ENCODE data around the gene MAPK4.
"Not testable (repeated sequence)": the region's sequence is repeated elsewhere in the genome, so short reads cannot be mapped to it uniquely, and the experiment has no call there.

The MAPK4 gene

DNA sequence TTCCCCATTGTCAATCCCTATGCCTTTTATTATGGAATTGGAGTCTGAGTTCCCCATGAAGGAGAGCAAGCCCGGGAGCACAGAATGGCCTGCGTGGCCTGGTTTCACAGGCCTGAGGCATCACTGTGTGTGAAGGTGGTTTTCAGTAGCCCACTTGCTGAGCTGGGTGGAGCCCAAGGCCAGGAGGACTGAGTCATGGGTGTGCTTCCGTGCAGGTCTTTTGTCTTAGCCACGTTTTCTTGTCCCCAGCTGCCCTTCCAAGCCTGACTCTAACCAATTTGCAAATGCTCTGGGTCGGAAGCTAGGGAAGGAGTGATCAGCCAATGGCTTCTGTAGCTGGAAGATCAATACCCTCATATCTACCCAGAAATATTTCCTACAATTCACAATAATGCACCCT lies 119.2 kb downstream of the MAPK4 start:
- no peak for DNase-seq (ENCODE audit: low read depth in 1 of 2, low spot score in 1 of 2)

DNA sequence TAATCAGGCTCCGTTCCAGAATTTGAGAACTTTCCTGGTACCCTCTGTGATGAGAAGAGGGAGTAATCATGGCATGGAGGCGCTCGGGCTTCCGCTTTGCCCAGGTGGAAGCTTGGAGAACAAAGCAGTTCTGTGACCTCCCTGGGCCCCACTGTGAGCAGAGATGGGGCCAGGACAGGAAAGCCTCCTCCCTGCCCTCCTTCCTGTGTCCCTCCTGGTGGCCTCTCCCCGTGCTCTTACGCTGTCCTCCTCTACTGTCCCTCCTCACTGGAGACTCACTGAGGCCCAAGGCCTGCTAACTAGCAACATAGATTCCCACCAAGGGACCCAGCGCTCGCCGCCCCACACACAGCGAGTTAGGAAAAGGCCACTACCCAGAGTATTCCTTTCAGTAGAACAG lies 119.8 kb downstream of the MAPK4 start:
- no peak for DNase-seq (ENCODE audit: low read depth in 1 of 2, low spot score in 1 of 2)

DNA sequence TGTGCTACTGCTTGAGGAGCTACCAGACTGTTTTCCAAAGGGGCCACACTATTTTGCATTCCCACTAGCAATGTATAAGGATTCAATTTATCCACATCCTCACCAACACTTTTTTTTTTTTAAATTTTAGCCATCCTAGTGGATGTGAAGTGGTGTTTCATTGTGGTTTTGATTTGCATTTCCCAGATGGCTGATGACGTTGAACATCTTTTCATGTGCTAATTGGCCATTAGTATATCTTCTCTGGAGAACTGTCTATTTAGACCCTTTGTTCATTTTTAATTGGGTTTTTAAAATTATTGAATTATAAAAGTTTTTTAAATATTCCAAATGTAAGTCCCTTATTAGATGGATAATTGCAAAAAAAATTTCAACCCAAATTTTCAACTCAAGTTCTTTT lies 121.1 kb downstream of the MAPK4 start:
- no peak for DNase-seq (ENCODE audit: low read depth in 1 of 2, low spot score in 1 of 2)

DNA sequence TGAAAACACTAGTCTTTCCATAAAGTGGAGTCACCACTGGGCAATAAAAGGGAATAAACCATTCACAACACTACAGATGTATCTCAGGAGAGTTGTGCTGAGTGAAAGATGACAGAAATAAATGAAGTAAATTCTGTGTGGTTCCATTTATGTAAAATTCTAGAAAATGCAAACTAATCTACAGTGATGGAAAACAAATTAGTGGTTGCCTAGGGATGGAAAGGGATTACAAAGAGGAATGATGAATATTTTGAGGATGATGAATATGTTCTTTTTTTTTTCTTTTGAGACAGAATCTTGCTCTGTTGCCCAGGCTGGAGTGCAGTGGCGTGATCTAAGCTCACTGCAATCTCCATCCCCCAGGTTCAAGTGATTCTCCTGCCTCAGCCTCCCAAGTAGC lies 123.0 kb downstream of the MAPK4 start:
- DNase-seq (ENCODE audit: low read depth in 1 of 2, low spot score in 1 of 2) = no peak

DNA sequence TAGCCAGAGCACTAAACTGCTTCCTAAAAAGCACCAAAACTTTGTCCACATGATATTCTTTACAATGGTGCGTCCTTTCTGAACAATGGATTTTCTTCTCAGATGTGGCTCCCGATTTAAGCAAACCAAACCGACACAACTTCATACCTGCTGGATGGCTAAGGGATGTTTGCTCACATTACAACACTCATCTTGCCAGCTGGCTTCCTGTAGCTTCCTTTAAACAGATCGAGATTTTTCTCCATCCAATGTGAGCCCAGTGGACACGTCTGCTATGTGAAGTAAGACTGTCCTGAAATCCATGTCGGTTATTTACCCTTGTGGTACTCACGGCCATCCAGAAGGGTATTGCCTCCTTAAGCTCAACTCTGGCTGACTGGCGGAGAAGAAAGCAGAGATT lies 126.5 kb downstream of the MAPK4 start:
- DNase-seq (ENCODE audit: low read depth in 1 of 2, low spot score in 1 of 2) = no peak

DNA sequence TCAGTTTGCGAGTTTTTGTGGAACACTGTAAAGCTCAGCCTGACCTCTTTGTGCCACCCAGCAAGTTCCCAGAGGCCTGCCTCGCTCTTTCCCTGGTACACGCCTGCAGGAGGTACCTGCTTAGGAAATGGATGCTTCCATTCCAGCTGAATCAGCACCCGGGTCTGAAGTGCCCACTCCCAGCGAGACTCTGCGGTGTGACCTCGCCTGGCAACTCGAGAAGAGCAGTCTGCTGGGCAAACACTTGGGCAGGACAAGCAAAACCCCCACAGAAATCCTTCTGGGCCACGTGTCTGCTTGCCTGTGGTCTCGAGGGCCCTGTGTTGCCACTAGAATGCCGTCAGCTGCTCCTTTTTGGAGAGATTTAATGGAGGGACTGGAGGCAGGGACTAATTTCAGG lies 127.6 kb downstream of the MAPK4 start:
- DNase-seq (ENCODE audit: low read depth in 1 of 2, low spot score in 1 of 2) = no peak

DNA sequence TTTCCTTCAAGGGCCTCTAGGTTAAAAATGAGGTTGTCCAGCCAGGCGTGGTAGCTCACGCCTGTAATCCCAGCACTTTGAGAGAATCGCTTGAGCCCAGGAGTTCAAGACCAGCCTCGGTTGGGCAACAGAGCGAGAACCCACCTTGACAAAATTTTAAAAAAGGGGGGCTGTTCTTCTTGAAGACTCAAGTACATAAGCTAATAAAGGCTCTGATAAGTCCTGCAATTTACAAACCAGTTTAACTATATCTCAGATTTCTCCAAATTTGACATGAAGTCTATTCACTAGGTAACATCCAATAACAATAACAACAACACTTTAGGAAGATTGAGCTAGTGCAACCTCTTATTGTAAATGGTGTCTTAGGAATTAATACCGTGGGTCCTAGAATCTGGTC lies 129.7 kb downstream of the MAPK4 start:
- no peak for DNase-seq (ENCODE audit: low read depth in 1 of 2, low spot score in 1 of 2)

DNA sequence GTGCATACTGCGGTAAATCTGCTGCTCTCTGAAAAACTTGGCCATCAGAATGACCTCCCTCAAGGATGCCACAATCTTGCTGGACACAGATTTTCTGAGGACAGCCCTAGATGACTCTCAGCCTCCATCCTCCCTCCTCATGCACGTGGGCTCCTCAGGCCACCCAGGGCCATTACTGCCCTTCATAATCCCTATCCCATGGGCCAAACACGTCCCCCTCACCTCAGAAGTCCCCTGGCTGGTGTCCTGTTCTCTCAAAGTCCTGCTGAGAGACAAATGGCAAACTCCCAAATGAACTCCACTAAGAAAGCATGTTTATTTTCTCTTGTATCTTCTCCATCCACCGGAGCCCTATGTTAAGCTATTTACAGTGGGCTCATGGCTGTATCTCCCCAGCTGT lies 134.3 kb downstream of the MAPK4 start:
- DNase-seq (ENCODE audit: low read depth in 1 of 2, low spot score in 1 of 2) = no peak

DNA sequence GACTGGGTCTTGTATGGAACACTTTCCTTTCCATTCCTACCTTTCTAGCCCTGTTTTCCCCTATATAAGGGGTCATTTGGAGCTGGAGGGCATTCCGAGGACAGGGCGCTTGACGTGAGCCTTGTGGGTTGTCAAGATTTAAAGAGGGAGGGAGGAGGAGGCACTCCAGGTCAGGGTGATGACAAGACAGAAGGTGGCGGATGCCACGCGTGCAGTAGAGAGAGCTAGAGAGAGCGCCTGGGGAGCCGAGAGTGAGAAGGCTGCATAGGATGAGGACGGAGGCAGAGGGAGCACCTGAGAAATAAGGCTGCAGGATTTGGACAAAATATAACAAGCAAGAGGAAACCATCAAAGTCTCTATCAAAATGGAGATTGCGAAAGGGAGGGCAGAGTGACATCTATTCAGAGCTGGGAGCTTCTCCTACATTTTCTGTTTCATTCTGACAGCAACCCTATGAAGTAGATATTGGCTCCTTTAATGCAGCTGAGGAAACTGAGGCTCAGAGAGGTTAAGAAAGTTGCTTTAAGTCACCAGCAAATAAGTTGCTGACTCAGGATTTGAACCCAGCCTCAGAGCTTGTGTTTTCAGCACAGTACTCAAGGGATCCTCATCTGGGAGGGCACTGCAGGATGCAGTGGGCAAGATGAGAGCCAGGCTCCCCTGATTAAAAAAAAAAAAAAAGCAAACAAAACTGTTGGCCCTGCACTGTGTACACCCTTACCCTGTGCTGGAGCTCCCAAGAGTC lies 135.7 kb downstream of the MAPK4 start:
- DNase-seq (ENCODE audit: low read depth in 1 of 2, low spot score in 1 of 2) = no peak

DNA sequence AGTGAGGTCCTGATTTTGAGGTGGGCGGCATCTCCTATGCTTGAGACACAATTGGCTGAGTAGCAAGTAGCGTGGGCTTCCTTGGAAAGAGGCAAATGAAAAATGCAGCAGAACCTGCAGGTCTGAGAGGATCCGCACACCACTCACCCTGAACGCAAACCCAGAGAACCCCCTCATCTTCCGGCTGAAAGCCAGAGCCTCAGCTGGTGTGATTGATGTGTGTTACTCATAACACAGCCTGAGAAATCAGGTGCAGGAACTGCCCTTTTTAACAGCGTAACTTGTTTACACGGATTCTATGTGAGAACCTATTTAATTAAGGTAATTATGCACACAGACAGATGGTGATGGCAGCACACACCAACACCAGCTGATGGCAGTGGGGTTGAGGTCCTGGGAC lies 136.5 kb downstream of the MAPK4 start:
- no peak for DNase-seq (ENCODE audit: low read depth in 1 of 2, low spot score in 1 of 2)

DNA sequence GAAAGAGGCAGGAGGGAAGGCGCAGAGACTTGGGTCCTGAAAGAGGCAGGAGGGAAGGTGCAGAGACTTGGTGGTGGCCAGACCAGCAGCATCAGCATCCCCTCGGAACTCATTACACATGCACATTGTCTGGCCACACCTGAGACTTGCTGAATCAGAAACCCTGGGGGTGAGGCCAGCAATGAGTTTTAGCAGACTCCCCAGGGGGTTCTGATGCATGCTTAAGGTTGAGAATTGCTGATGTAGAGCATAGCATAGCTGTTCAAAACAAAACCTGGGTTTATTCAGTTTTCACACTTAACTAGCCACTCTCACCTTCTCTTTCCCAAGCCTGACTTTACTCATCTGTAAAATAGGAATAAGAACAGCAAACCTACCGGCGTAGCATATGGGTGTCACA lies 137.0 kb downstream of the MAPK4 start:
- DNase-seq (ENCODE audit: low read depth in 1 of 2, low spot score in 1 of 2) = no peak

DNA sequence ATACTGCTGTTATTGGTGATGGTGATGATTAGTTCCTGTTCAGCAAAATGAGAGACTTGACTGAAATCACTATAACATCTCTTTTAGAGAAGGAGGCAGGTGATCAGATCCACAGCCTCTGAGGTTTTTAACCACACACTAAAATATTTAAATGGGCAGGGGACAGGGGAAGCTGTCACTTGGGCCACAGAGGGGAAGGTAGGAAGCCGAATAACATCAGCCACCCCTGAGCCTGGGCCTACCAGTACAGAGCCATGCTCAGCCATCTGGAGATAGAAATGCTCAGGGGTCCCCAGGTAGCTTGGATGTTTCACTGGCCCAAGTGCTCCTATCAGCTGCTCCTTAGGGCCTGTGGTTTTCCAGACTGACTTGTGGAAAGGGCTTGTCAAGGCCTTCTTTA lies 137.6 kb downstream of the MAPK4 start:
- no peak for DNase-seq (ENCODE audit: low read depth in 1 of 2, low spot score in 1 of 2)

DNA sequence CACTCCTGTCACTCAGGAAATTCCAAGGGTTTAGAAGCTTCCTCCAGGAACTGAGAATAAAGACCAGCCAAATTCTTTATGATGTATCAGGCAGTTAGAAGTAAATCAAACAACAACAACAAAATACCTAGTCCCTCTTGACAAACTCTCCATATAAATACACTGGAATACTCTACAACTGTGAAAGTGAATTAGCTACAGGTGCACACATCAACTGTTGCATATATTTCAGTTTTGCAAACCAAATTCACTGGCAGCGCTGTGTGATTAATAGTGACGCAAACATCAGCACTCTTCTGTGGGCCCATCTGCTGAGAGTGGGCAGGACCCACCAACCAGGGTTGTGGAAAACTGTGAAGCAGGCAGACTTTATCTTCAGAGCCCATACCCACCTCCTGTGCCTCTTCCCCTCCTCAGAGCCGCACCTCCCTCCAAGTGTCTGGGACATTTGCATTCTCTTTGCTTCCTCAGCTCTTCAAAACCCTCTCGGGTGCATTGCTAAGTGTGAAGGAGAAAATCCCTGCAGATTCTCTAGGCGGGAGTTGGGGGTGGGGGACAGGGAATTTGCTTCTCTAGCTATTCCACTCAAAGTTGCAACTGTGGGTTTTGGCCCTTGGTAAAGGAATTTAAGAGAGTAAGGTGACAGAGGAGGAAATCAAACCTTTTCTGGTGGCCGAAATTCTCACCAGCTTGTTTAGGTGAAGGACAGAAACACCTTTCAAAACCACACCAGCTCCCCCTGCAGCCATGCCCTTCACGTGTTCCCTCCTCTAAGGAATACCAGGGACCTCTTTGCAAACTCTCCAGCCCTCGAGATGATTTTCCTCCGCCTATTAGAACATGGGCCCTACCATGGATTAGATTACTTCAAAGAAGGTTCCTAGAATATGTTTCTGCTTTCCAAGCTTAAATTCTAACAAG lies 140.6 kb downstream of the MAPK4 start:
- DNase-seq (ENCODE audit: low read depth in 1 of 2, low spot score in 1 of 2) = no peak

DNA sequence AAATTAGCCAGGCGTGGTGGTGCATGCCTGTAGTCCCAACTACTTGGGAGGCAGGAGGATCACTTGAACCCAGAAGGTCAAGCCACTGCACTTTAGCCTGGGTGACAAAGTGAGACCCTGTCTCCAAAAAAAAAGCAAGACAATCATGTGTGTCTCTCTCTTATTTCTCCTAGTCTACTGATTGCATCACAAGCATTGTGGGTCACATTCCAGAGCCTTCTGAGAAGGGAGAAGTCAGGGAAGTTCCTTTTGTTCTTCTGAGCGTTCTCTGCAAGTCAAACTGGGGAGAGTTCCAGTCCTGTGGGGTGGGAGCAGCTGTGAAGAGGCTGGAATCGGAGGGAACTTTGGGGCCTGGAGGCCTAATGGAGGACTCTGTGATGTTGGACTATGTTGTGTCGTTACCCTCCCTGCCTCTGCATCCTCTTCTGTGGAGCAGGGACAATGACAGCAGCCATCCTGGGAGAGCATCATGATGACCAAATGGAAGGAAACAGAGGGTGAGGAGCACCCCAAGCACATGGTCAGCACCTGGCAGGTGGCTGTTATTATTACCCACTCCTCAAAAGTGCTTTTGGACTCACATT lies 144.6 kb downstream of the MAPK4 start:
- no peak for DNase-seq (ENCODE audit: low read depth in 1 of 2, low spot score in 1 of 2)

DNA sequence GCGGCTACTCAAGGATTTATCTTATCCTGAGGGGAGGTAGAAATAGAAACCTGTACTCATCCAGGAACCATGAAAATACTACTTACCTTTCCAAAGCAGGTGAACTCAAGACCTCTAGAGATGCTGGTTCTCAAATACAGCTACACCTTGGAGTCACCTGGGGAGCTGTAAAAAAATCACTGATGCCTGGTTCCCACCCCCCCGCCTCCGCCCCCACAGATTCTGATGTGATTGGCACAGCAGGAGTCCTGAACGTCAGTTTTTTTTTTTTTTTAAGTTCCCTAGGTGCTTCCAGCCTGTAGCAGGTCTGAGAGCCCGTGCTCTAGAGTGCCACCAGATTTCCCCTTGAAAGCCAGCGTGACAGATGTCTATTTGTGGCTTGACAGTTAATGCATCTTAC lies 146.3 kb downstream of the MAPK4 start:
- DNase-seq (ENCODE audit: low read depth in 1 of 2, low spot score in 1 of 2) = no peak

DNA sequence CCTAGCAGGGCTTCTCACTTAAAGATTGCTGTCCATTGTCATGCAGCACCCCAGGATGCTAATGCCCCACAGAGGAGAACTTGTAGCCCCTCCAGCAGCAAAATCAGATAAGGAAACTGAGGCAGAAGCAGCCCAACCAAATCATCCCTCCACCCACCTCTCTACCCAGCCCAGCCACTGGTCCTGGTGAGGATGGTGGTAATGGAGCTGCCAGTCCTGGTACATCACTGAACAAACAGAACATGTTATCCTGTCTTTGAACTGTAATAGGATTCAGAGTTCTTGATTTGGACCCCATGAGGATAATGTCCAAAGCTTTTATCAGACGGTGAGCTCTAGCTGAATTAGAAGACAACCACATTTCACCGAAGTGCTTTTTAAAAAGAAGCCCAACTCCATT lies 146.8 kb downstream of the MAPK4 start:
- no peak for DNase-seq (ENCODE audit: low read depth in 1 of 2, low spot score in 1 of 2)

DNA sequence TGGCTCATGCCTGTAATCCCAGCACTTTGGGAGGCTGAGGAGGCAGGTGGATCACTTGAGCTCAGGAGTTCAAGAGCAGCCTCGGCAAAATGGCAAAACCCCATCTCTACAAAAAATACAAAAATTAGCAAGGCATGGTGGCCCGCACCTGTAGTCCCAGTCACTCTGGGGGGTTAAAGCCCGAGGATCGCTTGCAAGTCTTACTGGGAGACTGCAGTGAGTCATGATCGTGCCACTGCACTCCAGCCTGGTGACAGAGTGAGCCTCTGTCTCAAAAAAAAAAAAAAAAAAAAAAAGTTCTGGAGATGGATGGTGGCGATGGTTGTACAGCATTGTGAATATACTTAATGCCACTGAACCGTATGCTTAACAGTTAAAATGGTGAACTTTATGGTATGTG lies 147.4 kb downstream of the MAPK4 start:
- not testable (repeated sequence) for DNase-seq (ENCODE audit: low read depth in 1 of 2, low spot score in 1 of 2)

DNA sequence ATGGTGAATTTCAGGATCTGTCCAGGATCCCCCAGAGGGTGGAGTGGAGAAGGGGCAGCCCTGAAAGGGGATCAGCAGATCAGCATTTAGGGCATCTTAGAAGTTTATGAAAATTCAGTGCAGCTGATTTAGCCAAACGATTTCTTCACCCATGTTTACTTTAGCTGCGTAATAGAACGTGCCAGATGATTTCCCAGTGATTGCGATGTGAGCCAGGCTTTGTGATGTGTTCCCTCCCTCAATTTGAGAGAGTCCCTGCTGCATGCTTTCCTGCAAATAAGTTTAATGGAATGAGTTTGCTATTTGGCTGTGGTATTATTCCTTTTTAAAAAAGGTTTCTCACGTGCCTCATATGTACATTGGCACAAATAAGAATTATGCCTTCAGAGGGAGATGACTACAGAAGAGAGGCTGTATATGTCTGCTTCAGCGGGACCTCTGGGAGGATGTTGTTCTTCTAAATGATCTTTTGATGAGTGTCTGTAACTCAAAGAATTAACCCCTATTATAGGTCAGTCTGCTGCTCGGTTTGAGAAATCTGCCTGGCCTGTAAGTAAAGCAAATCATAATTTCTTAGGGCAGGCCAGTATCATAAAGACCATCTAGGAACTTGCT lies 148.1 kb downstream of the MAPK4 start:
- no peak for DNase-seq (ENCODE audit: low read depth in 1 of 2, low spot score in 1 of 2)

DNA sequence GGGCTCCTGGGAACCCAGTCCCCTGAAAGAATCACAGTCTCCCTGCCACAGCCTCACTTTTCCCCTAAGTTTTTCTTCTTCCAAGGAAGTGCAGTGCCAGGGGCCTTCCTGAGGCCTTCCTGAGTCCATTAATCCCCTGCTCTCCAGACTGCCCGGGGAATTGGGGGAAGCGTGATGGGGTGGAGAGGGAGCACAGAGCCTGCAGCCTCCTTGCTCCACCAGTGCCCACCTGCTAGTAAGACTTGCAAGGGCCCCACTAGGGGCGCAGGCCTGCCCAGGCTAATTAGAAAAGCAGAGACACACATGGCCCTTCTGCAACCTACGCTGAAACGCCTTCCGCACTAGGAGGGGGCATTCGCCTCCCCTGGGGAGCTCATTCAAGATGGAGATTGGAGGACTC lies 149.3 kb downstream of the MAPK4 start:
- DNase-seq (ENCODE audit: low read depth in 1 of 2, low spot score in 1 of 2) = no peak

DNA sequence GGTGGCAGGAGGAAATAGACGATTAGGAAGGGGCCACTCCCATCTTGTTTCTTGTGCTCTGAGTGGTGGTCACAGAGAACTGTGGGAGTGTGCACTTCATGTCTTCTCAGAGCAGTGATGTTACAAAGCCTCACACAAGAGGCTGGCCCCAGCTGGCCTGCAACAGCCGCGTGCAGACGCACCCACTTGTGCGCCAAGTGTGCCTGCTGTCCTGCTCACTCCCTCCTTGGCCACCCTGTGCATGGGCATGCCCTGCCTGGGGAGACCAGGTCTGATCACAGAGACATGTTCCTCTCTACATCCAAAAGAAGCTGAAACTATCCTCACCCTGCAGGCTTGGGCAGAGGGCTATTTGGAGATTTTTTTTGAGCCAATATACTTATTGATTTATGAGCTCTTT lies 151.5 kb downstream of the MAPK4 start:
- DNase-seq (ENCODE audit: low read depth in 1 of 2, low spot score in 1 of 2) = no peak

DNA sequence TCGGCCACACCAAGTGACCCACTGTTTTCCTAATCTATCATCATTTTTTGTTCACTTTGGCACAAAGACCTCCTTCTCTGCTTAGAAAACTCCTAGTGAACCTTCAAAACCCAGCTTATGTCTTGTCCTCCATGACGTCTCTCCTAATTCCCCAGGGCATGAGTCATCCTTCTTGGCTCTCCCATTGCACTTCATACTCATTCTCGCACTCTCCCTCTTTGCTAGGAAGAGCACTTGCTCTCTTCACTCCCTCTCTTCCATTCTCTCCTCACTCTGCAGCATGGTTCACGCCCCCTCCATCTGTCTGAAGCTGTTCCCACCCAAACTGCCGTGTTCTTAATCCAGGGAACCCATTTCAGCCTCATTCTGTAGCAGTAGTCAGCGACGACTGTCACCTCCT lies 156.0 kb downstream of the MAPK4 start:
- DNase-seq (ENCODE audit: low read depth in 1 of 2, low spot score in 1 of 2) = no peak

DNA sequence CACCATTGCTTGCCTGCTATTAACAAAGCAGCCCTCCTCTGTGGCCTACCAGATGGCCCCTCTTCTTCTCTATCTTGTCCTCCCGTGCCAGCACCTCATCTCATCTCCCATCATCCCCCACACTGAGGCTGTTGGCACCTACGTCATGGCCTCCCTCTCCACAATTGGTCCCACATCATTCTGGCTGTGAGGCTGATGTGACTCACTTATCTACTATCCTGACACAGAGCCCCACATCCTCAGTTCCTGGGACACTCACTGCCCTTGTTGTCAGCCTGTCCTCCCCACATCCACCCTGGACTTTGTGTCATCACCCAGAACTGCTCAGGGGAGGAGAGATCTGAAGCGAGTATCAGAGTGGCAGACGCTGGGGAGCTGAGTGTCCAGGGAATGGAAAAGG lies 157.0 kb downstream of the MAPK4 start:
- DNase-seq (ENCODE audit: low read depth in 1 of 2, low spot score in 1 of 2) = no peak

Data from activated CD4-positive, alpha-beta T cell treated with anti-CD3 and anti-CD28 coated beads, Interleukin-2, amount 50 U/mL, for 24 hours (primary cell).